Measurements from ENCODE around the gene MPL. TPM values are rescaled to one million over a fixed set of nuclear protein-coding genes. Genes with fewer than 3 reads are reported as not detected.
A peak's percentile ranks its signal among the peaks of the same experiment; 100 is the strongest.

The MPL gene
- total and polyA plus RNA-seq, 2 of the 13 experiments (the other 11 are each of a cell fraction or from before 2014, with no cell fraction given): not detected

GRCh38 chr1:43340559-43340958, 2.9 kb downstream of the MPL start (continued):
- TF ChIP-seq ARID5B (CRISPR knock-in tag; IDR thresholded peaks at IDR 0.05) (peak; percentile 36; the same call in 1 of the 2 replicates), SNAPC2 (CRISPR knock-in tag; IDR thresholded peaks at IDR 0.05) (no peak), GATAD2A (CRISPR knock-in tag; IDR thresholded peaks at IDR 0.05) (peak; percentile 64; the same call in 1 of the 2 replicates), MED13 (CRISPR knock-in tag; IDR thresholded peaks at IDR 0.05) (0 out of 2 replicates have a peak, but pooled peaks have one; percentile 33), GFI1 (CRISPR knock-in tag; IDR thresholded peaks at IDR 0.05; ENCODE audit: borderline replicate concordance) (peak; percentile 54; the same call in 1 of the 2 replicates), SOX13 (IDR thresholded peaks at IDR 0.05) (no peak; the same call in 1 of the 2 replicates), SOX13 (CRISPR knock-in tag; conservative IDR thresholded peaks at IDR 0.05 in 1 of 2, IDR thresholded peaks at IDR 0.05 in 1 of 2) (peak in 1 of 2 experiments; percentile 68; a peak in 2 of 4 replicates), ZNF781 (CRISPR knock-in tag; IDR thresholded peaks at IDR 0.05; ENCODE audit: borderline replicate concordance, not compliant biosample characterization) (no peak), MED1 (CRISPR knock-in tag; IDR thresholded peaks at IDR 0.05) (no peak), NR2F6 (IDR thresholded peaks at IDR 0.05) (peak; percentile 47), NR2F6 (CRISPR knock-in tag; IDR thresholded peaks at IDR 0.05) (peak; percentile 49; the same call in 1 of the 2 replicates), NCOA2 (CRISPR knock-in tag; IDR thresholded peaks at IDR 0.05) (peak; percentile 51; the same call in 1 of the 2 replicates), CEBPB (IDR thresholded peaks at IDR 0.05; ENCODE audit: borderline replicate concordance, low read depth, low read length) (peak; percentile 91), HOXD1 (CRISPR knock-in tag; IDR thresholded peaks at IDR 0.05) (no peak), RARA (CRISPR knock-in tag; IDR thresholded peaks at IDR 0.05) (peak; percentile 51; the same call in 1 of the 2 replicates), CEBPG (CRISPR knock-in tag; IDR thresholded peaks at IDR 0.05) (peak; percentile 92), HNF4A (CRISPR knock-in tag; IDR thresholded peaks at IDR 0.05) (peak; percentile 53), HCFC1 (IDR thresholded peaks at IDR 0.05; ENCODE audit: low read depth, low read length) (no peak), PHF21A (CRISPR knock-in tag; IDR thresholded peaks at IDR 0.05) (peak; percentile 71; the same call in 1 of the 2 replicates), ASH2L (IDR thresholded peaks at IDR 0.05; ENCODE audit: insufficient read length, low read depth, low read length) (no peak), MYNN (CRISPR knock-in tag; IDR thresholded peaks at IDR 0.05; ENCODE audit: low read depth) (no peak), TBX3 (IDR thresholded peaks at IDR 0.05; ENCODE audit: borderline replicate concordance) (peak; percentile 26; the same call in 1 of the 2 replicates), RXRB (CRISPR knock-in tag; IDR thresholded peaks at IDR 0.05; ENCODE audit: borderline replicate concordance) (peak; percentile 41; the same call in 1 of the 2 replicates), HNRNPH1 (optimal IDR thresholded peaks at IDR 0.05; ENCODE audit: low read depth, low read length) (no peak), ZNF800 (CRISPR knock-in tag; IDR thresholded peaks at IDR 0.05) (no peak), ZNF644 (CRISPR knock-in tag; IDR thresholded peaks at IDR 0.05; ENCODE audit: low read depth) (peak; percentile 65; the same call in 1 of the 2 replicates), ZNF597 (CRISPR knock-in tag; IDR thresholded peaks at IDR 0.05) (no peak)

All from HepG2 (cell line).